Measurements from ENCODE around the gene GOLPH3. TPM values are rescaled to one million over a fixed set of nuclear protein-coding genes. Genes with fewer than 3 reads are reported as not detected.

Gene GOLPH3
- polyA plus RNA-seq, 1 donor (not counting 4 experiments of a cell fraction or from before 2014, with no cell fraction given), result 42.0 TPM

DNA sequence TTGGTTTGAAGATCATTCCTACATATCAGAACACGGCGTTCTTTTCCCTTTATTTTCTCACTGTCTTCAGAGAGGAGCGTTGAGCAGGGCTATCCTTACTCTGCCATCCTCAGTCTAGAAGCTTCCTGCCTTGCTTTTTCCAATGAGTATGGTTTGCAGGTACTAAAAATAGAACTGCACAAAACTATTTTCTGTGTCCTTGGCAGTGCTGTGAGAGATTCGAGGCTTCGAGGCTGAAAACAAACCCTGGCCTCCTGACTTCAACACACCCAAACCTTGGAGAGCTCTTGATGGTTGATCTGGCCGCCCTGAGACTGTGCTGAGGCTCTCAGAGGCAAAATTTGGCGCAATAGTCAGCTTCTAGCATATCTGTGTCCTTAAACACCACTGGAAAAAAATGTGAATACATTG, 78.9 kb downstream of the GOLPH3 start:
- dilution Hi-C loops (cut with MboI; ENCODE audit: extremely low pct_ligation_motif_present, low sequenced_read_pairs), result no loop called here
- no peaks in the 10 kb centered on the region for H3K9me3 ChIP-seq (ENCODE audit: control insufficient read depth, low read depth, low read length)
- H3K4me3 ChIP-seq (ENCODE audit: control insufficient read depth in 2 of 3, extremely low read depth in 1 of 3, insufficient read depth in 2 of 3, low read depth in 1 of 3, low read length in 3 of 3), result no peak overlapping the region
- TF ChIP-seq, protein P1, sequence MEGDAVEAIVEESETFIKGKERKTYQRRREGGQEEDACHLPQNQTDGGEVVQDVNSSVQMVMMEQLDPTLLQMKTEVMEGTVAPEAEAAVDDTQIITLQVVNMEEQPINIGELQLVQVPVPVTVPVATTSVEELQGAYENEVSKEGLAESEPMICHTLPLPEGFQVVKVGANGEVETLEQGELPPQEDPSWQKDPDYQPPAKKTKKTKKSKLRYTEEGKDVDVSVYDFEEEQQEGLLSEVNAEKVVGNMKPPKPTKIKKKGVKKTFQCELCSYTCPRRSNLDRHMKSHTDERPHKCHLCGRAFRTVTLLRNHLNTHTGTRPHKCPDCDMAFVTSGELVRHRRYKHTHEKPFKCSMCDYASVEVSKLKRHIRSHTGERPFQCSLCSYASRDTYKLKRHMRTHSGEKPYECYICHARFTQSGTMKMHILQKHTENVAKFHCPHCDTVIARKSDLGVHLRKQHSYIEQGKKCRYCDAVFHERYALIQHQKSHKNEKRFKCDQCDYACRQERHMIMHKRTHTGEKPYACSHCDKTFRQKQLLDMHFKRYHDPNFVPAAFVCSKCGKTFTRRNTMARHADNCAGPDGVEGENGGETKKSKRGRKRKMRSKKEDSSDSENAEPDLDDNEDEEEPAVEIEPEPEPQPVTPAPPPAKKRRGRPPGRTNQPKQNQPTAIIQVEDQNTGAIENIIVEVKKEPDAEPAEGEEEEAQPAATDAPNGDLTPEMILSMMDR (optimal IDR thresholded peaks at IDR 0.05 in 1 of 3, IDR thresholded peaks at IDR 0.05 in 1 of 3, conservative IDR thresholded peaks at IDR 0.05 in 1 of 3; ENCODE audit: extremely low read depth in 1 of 3, insufficient read depth in 2 of 3, low read length in 3 of 3), result no peak
- no peaks in the 10 kb centered on the region for H3K27me3 ChIP-seq (ENCODE audit: control insufficient read depth, extremely low read depth, insufficient read depth, low read length)
- FAIRE-seq, result no peak
- no peaks in the 10 kb centered on the region for H4K20me1 ChIP-seq (ENCODE audit: control insufficient read depth, extremely low read depth, insufficient read depth, low read length)
- no peaks in the 10 kb centered on the region for H3K79me2 ChIP-seq (ENCODE audit: control insufficient read depth, insufficient read depth, low read length)
- no peaks in the 10 kb centered on the region for H3K9me1 ChIP-seq (ENCODE audit: control insufficient read depth, extremely low read depth, insufficient read depth, low read length)
- no peak overlapping the region for H3K9ac ChIP-seq (ENCODE audit: control insufficient read depth, extremely low read depth, insufficient read depth, low read length)
- no peak overlapping the region for H2AFZ ChIP-seq (ENCODE audit: control insufficient read depth, low read length)
- no peak overlapping the region for H3K27ac ChIP-seq (ENCODE audit: control insufficient read depth, insufficient read depth, low read length)
- H3K4me1 ChIP-seq (ENCODE audit: control insufficient read depth, extremely low read depth, insufficient read depth, low read length), result no peaks in the 10 kb centered on the region
- peaks cover 11 to 12% of the 10 kb centered on the region in 2 experiments for H3K36me3 ChIP-seq (ENCODE audit: control insufficient read depth in 2 of 2, extremely low read depth in 1 of 2, insufficient read depth in 2 of 2, low read length in 2 of 2)
- H3K4me2 ChIP-seq (ENCODE audit: control insufficient read depth, extremely low read depth, insufficient read depth, low read depth, low read length), result no peak overlapping the region
- DNase-seq (ENCODE audit: low read depth, low spot score), result no peak

DNA sequence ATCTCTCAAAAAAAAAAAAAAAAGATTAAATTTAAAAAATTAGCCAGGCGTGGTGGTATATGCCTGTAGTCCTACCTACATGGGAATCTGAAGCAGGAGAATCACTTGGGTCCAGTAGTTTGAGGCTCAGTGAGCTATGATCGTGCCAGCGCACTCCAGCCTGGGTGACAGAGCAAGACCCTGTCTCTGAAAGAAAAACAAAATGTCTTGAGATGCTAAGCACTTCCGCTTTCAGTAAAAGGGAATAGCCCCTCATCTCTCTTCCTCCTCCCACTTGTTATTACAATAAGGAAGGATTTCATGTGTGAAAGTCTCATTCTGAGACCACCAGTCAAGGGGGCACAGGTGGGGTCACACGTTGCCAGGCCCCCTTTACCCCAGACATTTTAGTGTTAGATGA, 79.4 kb downstream of the GOLPH3 start:
- TF ChIP-seq, protein P1 (optimal IDR thresholded peaks at IDR 0.05 in 1 of 3, IDR thresholded peaks at IDR 0.05 in 1 of 3, conservative IDR thresholded peaks at IDR 0.05 in 1 of 3; ENCODE audit: extremely low read depth in 1 of 3, insufficient read depth in 2 of 3, low read length in 3 of 3), result no peak
- TF ChIP-seq EZH2 (IDR thresholded peaks at IDR 0.05; ENCODE audit: low read length), result no peak
- no peak for FAIRE-seq
- H3K27ac ChIP-seq (ENCODE audit: control insufficient read depth, insufficient read depth, low read length), result no peak overlapping the region

More for the DNA sequence above, 79.4 kb downstream of the GOLPH3 start:
- no peak for DNase-seq (ENCODE audit: low read depth, low spot score)
- Histone ChIP-seq H3K9me1 (ENCODE audit: control insufficient read depth, extremely low read depth, insufficient read depth, low read length) (no peaks in the 10 kb centered on the region), H3K9ac (ENCODE audit: control insufficient read depth, extremely low read depth, insufficient read depth, low read length) (no peak overlapping the region), H3K36me3 (ENCODE audit: control insufficient read depth in 2 of 2, extremely low read depth in 1 of 2, insufficient read depth in 2 of 2, low read length in 2 of 2) (peaks cover 12% of the 10 kb centered on the region in 2 experiments), H3K4me2 (ENCODE audit: control insufficient read depth, extremely low read depth, insufficient read depth, low read depth, low read length) (no peak overlapping the region), H4K20me1 (ENCODE audit: control insufficient read depth, extremely low read depth, insufficient read depth, low read length) (no peaks in the 10 kb centered on the region), H3K4me3 (ENCODE audit: control insufficient read depth in 2 of 3, extremely low read depth in 1 of 3, insufficient read depth in 2 of 3, low read depth in 1 of 3, low read length in 3 of 3) (no peak overlapping the region), H2AFZ (ENCODE audit: control insufficient read depth, low read length) (no peak overlapping the region), H3K79me2 (ENCODE audit: control insufficient read depth, insufficient read depth, low read length) (no peaks in the 10 kb centered on the region), H3K27me3 (ENCODE audit: control insufficient read depth, extremely low read depth, insufficient read depth, low read length) (no peaks in the 10 kb centered on the region), H3K9me3 (ENCODE audit: control insufficient read depth, low read depth, low read length) (no peaks in the 10 kb centered on the region), H3K4me1 (ENCODE audit: control insufficient read depth, extremely low read depth, insufficient read depth, low read length) (no peaks in the 10 kb centered on the region)
- dilution Hi-C loops (cut with MboI; ENCODE audit: extremely low pct_ligation_motif_present, low sequenced_read_pairs), result no loop called here
